ENCODE measurements around the gene MIPEP.

- TF ChIP-seq MAFK (IDR thresholded peaks at IDR 0.05; ENCODE audit: low read length): no peak
- no peak for TF ChIP-seq KAT2B (IDR thresholded peaks at IDR 0.05; ENCODE audit: low read depth, low read length)
- TF ChIP-seq ZBTB17 (CRISPR knock-in tag; IDR thresholded peaks at IDR 0.05): no peak
- no peak for TF ChIP-seq CEBPZ (IDR thresholded peaks at IDR 0.05; ENCODE audit: borderline replicate concordance, low read depth, low read length)
- TF ChIP-seq DDX20 (tag; IDR thresholded peaks at IDR 0.05; ENCODE audit: low read depth): no peak
- TF ChIP-seq PRDM10 (IDR thresholded peaks at IDR 0.05; ENCODE audit: partially characterized antibody): no peak
- no peak for TF ChIP-seq EGR1 (conservative IDR thresholded peaks at IDR 0.05)
- no peak for TF ChIP-seq ZNF263 (CRISPR knock-in tag; IDR thresholded peaks at IDR 0.05; ENCODE audit: borderline replicate concordance)
- TF ChIP-seq STAT5B (CRISPR knock-in tag; IDR thresholded peaks at IDR 0.05): no peak
These were observed 177.8 kb downstream of the MIPEP start for GRCh38 chr13:23711355-23711754.

All from K562 (cell line).